K562 (cell line): Measurements from ENCODE around the gene HSD17B8. TPM values are rescaled to one million over a fixed set of nuclear protein-coding genes. Genes with fewer than 3 reads are reported as not detected.

Experiments used
- ATF1 ChIP-seq, 2 experiments: fragments of 450-650 bp in 1 of 2; IDR thresholded peaks; 2 replicates each; pipeline ENCODE4 v1.6.1; 2016; ENCODE audit warnings: missing compliant biosample characterization in 1 of 2, missing genetic modification characterization in 1 of 2
- CBX3 ChIP-seq, 2 experiments: IDR thresholded peaks; 1 replicate in 1 of 2; 2 replicates in 1 of 2; pipeline ENCODE4 v1.6.1; 2012; ENCODE audit warnings: inconsistent platforms in 2 of 2, low read length in 2 of 2, borderline replicate concordance in 1 of 2, control low read depth in 1 of 2
- CBX8 ChIP-seq: fragments of 200-600 bp; sonication (generic); IDR thresholded peaks from 2 replicates; pipeline ENCODE4 v1.6.1; 2012; ENCODE audit warnings: borderline replicate concordance, mixed run types, low read depth, mild to moderate bottlenecking, moderate library complexity, mixed read lengths, low read length, control low read depth, inconsistent platforms; ENCODE audit not compliant: poor library complexity, severe bottlenecking; ENCODE audit errors: extremely low read depth
- ELF4 ChIP-seq: fragments of 450-650 bp; formaldehyde crosslinking; IDR thresholded peaks from 2 replicates; pipeline ENCODE4 v1.4.0; 2022; ENCODE audit warnings: missing genetic modification characterization
- FOXP1 ChIP-seq: sonication (generic); formaldehyde crosslinking; IDR thresholded peaks from 2 replicates; pipeline ENCODE4 v1.8.0; 2022; ENCODE audit warnings: mild to moderate bottlenecking, missing genetic modification reagents
- GATA2 ChIP-seq: sonication (generic); formaldehyde crosslinking; IDR thresholded peaks from 2 replicates; pipeline ENCODE4 v1.4.0; 2020; ENCODE audit warnings: mild to moderate bottlenecking, missing genetic modification reagents
- HNRNPLL ChIP-seq: fragments of 200-400 bp; formaldehyde crosslinking; IDR thresholded peaks from 2 replicates; pipeline ENCODE4 v1.6.1; 2017; ENCODE audit warnings: low read length, low read depth, mild to moderate bottlenecking; ENCODE audit not compliant: poor library complexity, severe bottlenecking
- HSF4 ChIP-seq: fragments of 250-450 bp; sonication (Bioruptor Pico); IDR thresholded peaks from 2 replicates; pipeline ENCODE4 v2.1.2; 2022; ENCODE audit warnings: mild to moderate bottlenecking, moderate library complexity, borderline replicate concordance
- MAFF ChIP-seq: IDR thresholded peaks from 2 replicates; pipeline ENCODE4 v1.6.1; 2012; ENCODE audit warnings: low read length, improper control_type of control experiment
- MCM3 ChIP-seq: fragments of 450-650 bp; IDR thresholded peaks from 2 replicates; pipeline ENCODE4 v1.6.1; 2016
- MYBL2 ChIP-seq, 2 experiments: fragments of 450-650 bp in 1 of 2; sonication (generic) in 1 of 2; formaldehyde crosslinking in 1 of 2; IDR thresholded peaks; 2 replicates each; pipeline versions ENCODE4 v1.6.1 to v1.8.1; 2017 to 2022; ENCODE audit warnings: borderline replicate concordance in 1 of 2, inconsistent platforms in 1 of 2, low read depth in 1 of 2, mild to moderate bottlenecking in 1 of 2, missing genetic modification reagents in 1 of 2, moderate library complexity in 1 of 2
- NEUROD1 ChIP-seq: fragments of 150-350 bp; IDR thresholded peaks from 2 replicates; pipeline ENCODE4 v1.6.1; 2014; ENCODE audit warnings: borderline replicate concordance, low read length, low read depth; ENCODE audit not compliant: partially characterized antibody
- RAD21 ChIP-seq, 2 experiments: fragments of 250-450 bp in 1 of 2; fragments of 450-650 bp in 1 of 2; sonication (Bioruptor Pico) in 1 of 2; formaldehyde crosslinking in 1 of 2; IDR thresholded peaks in 1 of 2; conservative IDR thresholded peaks in 1 of 2; 2 replicates each; pipeline versions ENCODE4 v1.4.0 to v1.8.0; 2020 to 2022; ENCODE audit warnings: mild to moderate bottlenecking in 2 of 2, moderate library complexity in 1 of 2
- RBM17 ChIP-seq: fragments of 200-400 bp; formaldehyde crosslinking; IDR thresholded peaks from 2 replicates; pipeline ENCODE4 v1.6.1; 2017; ENCODE audit warnings: low read depth, mild to moderate bottlenecking, low read length, borderline replicate concordance
- SFPQ ChIP-seq: fragments of 200-400 bp; formaldehyde crosslinking; IDR thresholded peaks from 2 replicates; pipeline ENCODE4 v1.6.1; 2017; ENCODE audit warnings: mild to moderate bottlenecking, low read depth, low read length, moderate library complexity
- SRSF7 ChIP-seq: fragments of 200-400 bp; formaldehyde crosslinking; optimal IDR thresholded peaks from 2 replicates; pipeline ENCODE3; 2017; ENCODE audit warnings: mild to moderate bottlenecking, low read depth, low read length
- TEAD4 ChIP-seq, 2 experiments: sonication (generic) in 1 of 2; formaldehyde crosslinking in 1 of 2; IDR thresholded peaks; 2 replicates each; pipeline versions ENCODE4 v1.6.1 to v1.8.0; 2012 to 2022; ENCODE audit warnings: borderline replicate concordance in 1 of 2, inconsistent platforms in 1 of 2, low read length in 1 of 2, mild to moderate bottlenecking in 1 of 2, missing genetic modification reagents in 1 of 2
- TRIM24 ChIP-seq, 2 experiments: fragments of 450-650 bp; IDR thresholded peaks; 2 replicates each; pipeline ENCODE4 v1.6.1; 2016
- ZNF175 ChIP-seq: fragments of 200-800 bp; sonication (Bioruptor generic); IDR thresholded peaks from 2 replicates; pipeline ENCODE4 v1.6.1; 2016; ENCODE audit warnings: low read depth, mild to moderate bottlenecking, missing genetic modification characterization, missing compliant biosample characterization
- ZNF445 ChIP-seq: fragments of 250-450 bp; sonication (Bioruptor Pico); IDR thresholded peaks from 2 replicates; pipeline ENCODE4 v1.4.0; 2020; ENCODE audit warnings: low read depth, mild to moderate bottlenecking, moderate library complexity
- ZNF589 ChIP-seq: fragments of 200-800 bp; sonication (Bioruptor generic); IDR thresholded peaks from 2 replicates; pipeline ENCODE4 v1.6.1; 2016; ENCODE audit warnings: low read depth, missing genetic modification characterization, missing compliant biosample characterization
- ZNF695 ChIP-seq: fragments of 450-650 bp; formaldehyde crosslinking; IDR thresholded peaks from 2 replicates; pipeline ENCODE4 v1.4.0; 2020; ENCODE audit warnings: mild to moderate bottlenecking, moderate library complexity
- ZNF696 ChIP-seq: fragments of 250-450 bp; sonication (Bioruptor Pico); conservative IDR thresholded peaks from 2 replicates; pipeline ENCODE4 v1.4.0; 2020; ENCODE audit warnings: mild to moderate bottlenecking, moderate library complexity
- ZSCAN29 ChIP-seq: fragments of 450-650 bp; IDR thresholded peaks from 2 replicates; pipeline ENCODE4 v1.6.1; 2017
- ZSCAN32 ChIP-seq: fragments of 450-650 bp; formaldehyde crosslinking; IDR thresholded peaks from 2 replicates; pipeline ENCODE4 v1.4.0; 2020; ENCODE audit warnings: mild to moderate bottlenecking, moderate library complexity
- polyA plus RNA-seq, 8 experiments: library from polyadenylated mRNA; depleted of rRNA in 4 of 8; stranded (reverse) in 5 of 8; unstranded in 3 of 8; fragments of >200 nt; fragmentation: Nextera tagmentation in 2 of 8; fragmentation: Illumina TruSeq in 1 of 8; extraction: Ambion mirVana in 2 of 8; extraction: Trizol in 1 of 8; gene quantifications; 2 replicates each; pipeline versions ENCODE4 v1.2.1 to v1.2.3, GENCODE V29; 2011 to 2014; ENCODE audit warnings: inconsistent platforms in 1 of 8, missing spikeins in 1 of 8
- total RNA-seq, 7 experiments: library from RNA; depleted of rRNA in 6 of 7; stranded (reverse); fragments of >200 nt in 6 of 7; fragmentation: Illumina TruSeq in 2 of 7; extraction: Trizol in 2 of 7; gene quantifications; 2 replicates each; pipeline versions ENCODE4 v1.2.1 to v1.2.3, GENCODE V29; 2011 to 2021; ENCODE audit warnings: low replicate concordance in 1 of 7

HSD17B8 gene
- total and polyA plus RNA-seq, 9 of the 15 experiments (the other 6 are each of a cell fraction or from before 2014, with no cell fraction given): 3.7 to 35.2 (median 14.2) TPM

DNA sequence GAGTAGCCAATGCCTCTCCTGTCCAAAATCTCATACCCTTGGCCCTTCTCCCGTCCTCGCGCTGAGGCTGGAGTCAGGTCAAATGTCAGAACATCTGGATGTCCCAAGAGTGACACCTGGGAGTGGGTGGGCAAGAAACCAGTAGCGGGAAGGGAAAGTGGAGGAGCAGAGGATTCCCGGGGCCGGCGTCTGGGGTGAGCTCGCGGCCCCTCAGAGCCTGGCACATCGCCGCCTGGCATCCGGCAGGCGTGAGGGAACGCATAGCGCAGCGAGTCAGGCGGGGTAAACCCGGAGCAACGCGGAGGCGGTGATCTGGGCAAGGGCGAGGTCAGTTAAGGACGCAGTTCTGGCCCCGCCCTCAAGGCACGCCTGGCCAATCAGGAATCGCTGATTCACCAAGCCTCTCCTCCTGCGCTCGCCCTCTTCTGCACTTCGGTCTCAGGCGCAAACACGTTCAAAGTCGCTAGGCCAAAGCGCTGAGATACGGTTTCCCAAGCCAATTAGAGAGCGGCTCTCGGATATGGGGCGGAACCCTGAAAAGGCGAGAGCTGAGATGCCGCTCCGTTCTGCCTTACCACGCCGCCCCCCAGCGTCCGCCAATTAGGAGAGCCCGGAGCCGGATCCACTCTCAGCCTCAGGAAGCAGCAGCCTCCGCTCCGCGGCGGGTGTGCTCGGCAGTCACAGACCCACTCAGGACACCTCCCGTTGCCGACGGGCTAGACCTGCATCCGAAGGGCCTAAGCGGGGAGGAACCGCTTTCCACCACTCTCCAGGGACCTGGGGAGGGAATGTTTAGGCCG, 44.7 kb downstream of the HSD17B8 start (continued):
- TF ChIP-seq MCM3 (no peak), SFPQ (no peak), MYBL2 (IDR thresholded peaks at IDR 0.05; ENCODE audit: low read depth) (no peak), MYBL2 (CRISPR knock-in tag; IDR thresholded peaks at IDR 0.05; ENCODE audit: borderline replicate concordance) (no peak), RAD21 (CRISPR knock-in tag; conservative IDR thresholded peaks at IDR 0.05 in 1 of 2, IDR thresholded peaks at IDR 0.05 in 1 of 2) (0 out of 4 replicates have a peak, but pooled peaks of 1 of the 2 experiments have one; percentile 25), ZSCAN32 (0 out of 2 replicates have a peak, but pooled peaks have one; percentile 64), TRIM24 (IDR thresholded peaks at IDR 0.05) (0 out of 4 replicates have a peak, but pooled peaks of 1 of the 2 experiments have one; percentile 38), HSF4 (no peak), MAFF (peak; percentile 65), ZNF175 (no peak), CBX8 (no peak), ZSCAN29 (0 out of 2 replicates have a peak, but pooled peaks have one; percentile 49), ATF1 (CRISPR knock-in tag; IDR thresholded peaks at IDR 0.05) (no peak; the same call in 1 of the 2 replicates), ATF1 (tag; IDR thresholded peaks at IDR 0.05) (peak; percentile 83), ZNF696 (no peak), CBX3 (IDR thresholded peaks at IDR 0.05; ENCODE audit: borderline replicate concordance in 1 of 2, low read length in 2 of 2) (peak in 1 of 2 experiments; percentile 7; a peak in 1 of 3 replicates), SRSF7 (no peak), HNRNPLL (peak; percentile 89), ELF4 (peak; percentile 41; the same call in 1 of the 2 replicates), ZNF695 (CRISPR knock-in tag) (no peak), GATA2 (CRISPR knock-in tag) (no peak), FOXP1 (CRISPR knock-in tag) (peak; percentile 87), ZNF445 (peak; percentile 14; the same call in 1 of the 2 replicates), TEAD4 (IDR thresholded peaks at IDR 0.05; ENCODE audit: low read length) (no peak; the same call in 1 of the 2 replicates), TEAD4 (CRISPR knock-in tag; IDR thresholded peaks at IDR 0.05; ENCODE audit: borderline replicate concordance) (no peak), RBM17 (no peak), NEUROD1 (no peak), ZNF589 (CRISPR knock-in tag) (peak; percentile 74; the same call in 1 of the 2 replicates)
